Measurements from ENCODE around the gene PIN4. TPM values are rescaled to one million over a fixed set of nuclear protein-coding genes. Genes with fewer than 3 reads are reported as not detected.

The PIN4 gene
- polyA plus RNA-seq, 1 donor from 2014 or later = 49.3 TPM

DNA sequence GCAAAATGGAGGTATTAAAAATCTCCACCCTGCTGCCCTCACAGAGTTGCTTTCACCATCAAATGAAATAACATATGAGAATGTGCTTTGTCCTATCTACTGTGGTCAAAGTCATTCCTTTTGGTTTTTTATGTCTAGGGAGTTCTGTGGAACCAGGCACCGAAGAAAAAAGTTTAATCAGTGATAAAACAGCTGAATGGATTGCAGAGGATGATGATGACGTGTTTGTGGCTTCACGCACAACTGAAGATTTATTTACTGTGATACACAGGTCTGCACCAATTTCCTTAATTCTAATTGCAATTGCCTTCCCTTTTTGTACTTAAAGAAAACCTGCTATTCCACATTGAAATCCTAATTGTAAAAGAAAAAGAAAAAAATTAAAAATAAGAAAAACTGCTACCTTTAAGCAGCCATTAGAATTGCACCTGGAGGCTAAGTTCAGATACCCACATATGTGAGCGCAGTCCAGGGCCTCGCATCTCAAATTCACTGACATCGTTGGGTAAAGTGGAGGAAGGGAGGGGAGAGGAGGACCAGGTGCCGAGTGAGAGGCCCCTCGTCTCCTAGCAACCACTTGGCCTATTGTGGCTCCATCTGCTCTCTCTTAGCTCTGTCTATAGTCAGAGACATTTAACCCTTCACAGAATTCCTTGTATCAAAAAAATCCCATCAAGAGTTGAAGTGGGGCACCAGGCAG, 39.3 kb upstream of the PIN4 start:
- no peaks in the 10 kb centered on the region for H3K9me3 ChIP-seq (ENCODE audit: low read length)
- no peaks in the 10 kb centered on the region for H3K36me3 ChIP-seq (ENCODE audit: insufficient read depth, low read length)
- peak overlapping the region; percentile 39 for H3K4me2 ChIP-seq (ENCODE audit: low read length)
- no peak overlapping the region for H2AFZ ChIP-seq (ENCODE audit: low read depth, low read length)
- H3K79me2 ChIP-seq (replicated peaks; ENCODE audit: insufficient read depth, low read length) = no peaks in the 10 kb centered on the region
- no peaks in the 10 kb centered on the region for H4K20me1 ChIP-seq (ENCODE audit: insufficient read depth)
- no peaks in the 10 kb centered on the region for H3K27me3 ChIP-seq (ENCODE audit: insufficient read depth, low read depth, low read length)
- H3K4me3 ChIP-seq (ENCODE audit: low read length) = peak overlapping the region; percentile 50
- H3F3A ChIP-seq (ENCODE audit: insufficient read depth, low read length, poor library complexity, severe bottlenecking) = no peaks in the 10 kb centered on the region
- no peaks in the 10 kb centered on the region for H3K9me2 ChIP-seq (ENCODE audit: insufficient read depth, low read length)
- H3K27ac ChIP-seq (ENCODE audit: low read length) = peak overlapping the region; percentile 90
- H3K9ac ChIP-seq (ENCODE audit: low read length) = peak overlapping the region; percentile 59
- TF ChIP-seq, protein P1, sequence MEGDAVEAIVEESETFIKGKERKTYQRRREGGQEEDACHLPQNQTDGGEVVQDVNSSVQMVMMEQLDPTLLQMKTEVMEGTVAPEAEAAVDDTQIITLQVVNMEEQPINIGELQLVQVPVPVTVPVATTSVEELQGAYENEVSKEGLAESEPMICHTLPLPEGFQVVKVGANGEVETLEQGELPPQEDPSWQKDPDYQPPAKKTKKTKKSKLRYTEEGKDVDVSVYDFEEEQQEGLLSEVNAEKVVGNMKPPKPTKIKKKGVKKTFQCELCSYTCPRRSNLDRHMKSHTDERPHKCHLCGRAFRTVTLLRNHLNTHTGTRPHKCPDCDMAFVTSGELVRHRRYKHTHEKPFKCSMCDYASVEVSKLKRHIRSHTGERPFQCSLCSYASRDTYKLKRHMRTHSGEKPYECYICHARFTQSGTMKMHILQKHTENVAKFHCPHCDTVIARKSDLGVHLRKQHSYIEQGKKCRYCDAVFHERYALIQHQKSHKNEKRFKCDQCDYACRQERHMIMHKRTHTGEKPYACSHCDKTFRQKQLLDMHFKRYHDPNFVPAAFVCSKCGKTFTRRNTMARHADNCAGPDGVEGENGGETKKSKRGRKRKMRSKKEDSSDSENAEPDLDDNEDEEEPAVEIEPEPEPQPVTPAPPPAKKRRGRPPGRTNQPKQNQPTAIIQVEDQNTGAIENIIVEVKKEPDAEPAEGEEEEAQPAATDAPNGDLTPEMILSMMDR (IDR thresholded peaks at IDR 0.05; ENCODE audit: poor library complexity, severe bottlenecking) = no peak
- TF ChIP-seq SMC3 (conservative IDR thresholded peaks at IDR 0.05; ENCODE audit: poor library complexity) (peak; percentile 12), RAD21 (conservative IDR thresholded peaks at IDR 0.05) (peak; percentile 36), EZH2 (IDR thresholded peaks at IDR 0.05; ENCODE audit: borderline replicate concordance, insufficient read depth, low read length, poor library complexity, severe bottlenecking) (no peak), TAF1 (IDR thresholded peaks at IDR 0.05; ENCODE audit: low read depth) (no peak), EP300 (conservative IDR thresholded peaks at IDR 0.05; ENCODE audit: poor library complexity, severe bottlenecking) (peak; percentile 36), POLR2AphosphoS5 (IDR thresholded peaks at IDR 0.05) (peak; percentile 48), MXI1 (conservative IDR thresholded peaks at IDR 0.05; ENCODE audit: poor library complexity, severe bottlenecking) (no peak)
- TF ChIP-seq, protein P2, sequence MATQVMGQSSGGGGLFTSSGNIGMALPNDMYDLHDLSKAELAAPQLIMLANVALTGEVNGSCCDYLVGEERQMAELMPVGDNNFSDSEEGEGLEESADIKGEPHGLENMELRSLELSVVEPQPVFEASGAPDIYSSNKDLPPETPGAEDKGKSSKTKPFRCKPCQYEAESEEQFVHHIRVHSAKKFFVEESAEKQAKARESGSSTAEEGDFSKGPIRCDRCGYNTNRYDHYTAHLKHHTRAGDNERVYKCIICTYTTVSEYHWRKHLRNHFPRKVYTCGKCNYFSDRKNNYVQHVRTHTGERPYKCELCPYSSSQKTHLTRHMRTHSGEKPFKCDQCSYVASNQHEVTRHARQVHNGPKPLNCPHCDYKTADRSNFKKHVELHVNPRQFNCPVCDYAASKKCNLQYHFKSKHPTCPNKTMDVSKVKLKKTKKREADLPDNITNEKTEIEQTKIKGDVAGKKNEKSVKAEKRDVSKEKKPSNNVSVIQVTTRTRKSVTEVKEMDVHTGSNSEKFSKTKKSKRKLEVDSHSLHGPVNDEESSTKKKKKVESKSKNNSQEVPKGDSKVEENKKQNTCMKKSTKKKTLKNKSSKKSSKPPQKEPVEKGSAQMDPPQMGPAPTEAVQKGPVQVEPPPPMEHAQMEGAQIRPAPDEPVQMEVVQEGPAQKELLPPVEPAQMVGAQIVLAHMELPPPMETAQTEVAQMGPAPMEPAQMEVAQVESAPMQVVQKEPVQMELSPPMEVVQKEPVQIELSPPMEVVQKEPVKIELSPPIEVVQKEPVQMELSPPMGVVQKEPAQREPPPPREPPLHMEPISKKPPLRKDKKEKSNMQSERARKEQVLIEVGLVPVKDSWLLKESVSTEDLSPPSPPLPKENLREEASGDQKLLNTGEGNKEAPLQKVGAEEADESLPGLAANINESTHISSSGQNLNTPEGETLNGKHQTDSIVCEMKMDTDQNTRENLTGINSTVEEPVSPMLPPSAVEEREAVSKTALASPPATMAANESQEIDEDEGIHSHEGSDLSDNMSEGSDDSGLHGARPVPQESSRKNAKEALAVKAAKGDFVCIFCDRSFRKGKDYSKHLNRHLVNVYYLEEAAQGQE (IDR thresholded peaks at IDR 0.05; ENCODE audit: borderline replicate concordance) = no peak

DNA sequence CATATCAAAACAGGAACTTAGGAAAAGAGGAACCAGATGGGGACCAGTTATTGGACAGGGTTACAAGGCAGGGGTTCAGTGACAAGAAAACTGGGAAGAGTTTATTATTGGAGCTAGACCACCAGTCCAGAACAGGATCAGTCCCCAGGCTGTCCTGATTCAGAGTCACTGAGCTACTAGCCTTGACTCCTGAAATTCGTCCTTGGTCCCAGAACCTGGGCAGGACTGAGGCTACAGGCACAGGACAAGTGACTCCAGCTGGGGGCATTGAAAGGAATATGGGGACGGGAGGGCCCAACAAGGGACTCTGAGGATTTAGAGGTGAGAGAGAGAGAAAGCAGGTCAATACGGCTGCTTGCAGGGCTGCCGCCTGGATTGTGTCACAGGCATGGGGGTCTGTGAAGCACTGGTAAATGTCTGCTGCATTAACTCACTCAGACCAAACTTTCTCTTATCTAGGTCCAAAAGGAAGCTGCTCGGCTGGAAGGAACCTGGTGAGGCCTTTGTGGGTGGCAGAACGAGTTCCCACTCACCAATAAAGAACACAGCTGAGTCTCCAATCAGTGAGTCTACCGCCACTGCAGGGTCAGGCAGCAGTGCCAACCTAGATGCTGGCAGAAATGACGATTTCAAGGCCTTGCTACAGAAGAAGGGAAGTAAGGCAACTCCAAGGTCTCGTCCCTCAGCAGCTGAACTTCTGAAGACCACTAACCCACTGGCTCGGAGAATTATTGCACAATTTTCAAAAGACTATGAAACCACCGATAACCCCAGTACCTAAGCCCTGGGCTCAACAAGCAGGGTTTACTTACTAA, 38.6 kb upstream of the PIN4 start:
- Histone ChIP-seq H3F3A (ENCODE audit: insufficient read depth, low read length, poor library complexity, severe bottlenecking) (no peaks in the 10 kb centered on the region), H3K4me3 (ENCODE audit: low read length) (peak overlapping the region; percentile 50), H3K9me2 (ENCODE audit: insufficient read depth, low read length) (no peaks in the 10 kb centered on the region), H3K4me2 (ENCODE audit: low read length) (peak overlapping the region; percentile 39), H2AFZ (ENCODE audit: low read depth, low read length) (no peak overlapping the region), H3K27me3 (ENCODE audit: insufficient read depth, low read depth, low read length) (no peaks in the 10 kb centered on the region), H4K20me1 (ENCODE audit: insufficient read depth) (no peaks in the 10 kb centered on the region), H3K27ac (ENCODE audit: low read length) (peak overlapping the region; percentile 90), H3K79me2 (replicated peaks; ENCODE audit: insufficient read depth, low read length) (no peaks in the 10 kb centered on the region), H3K9ac (ENCODE audit: low read length) (peak overlapping the region; percentile 59), H3K36me3 (ENCODE audit: insufficient read depth, low read length) (no peaks in the 10 kb centered on the region), H3K9me3 (ENCODE audit: low read length) (no peaks in the 10 kb centered on the region)
- TF ChIP-seq, protein P2 (IDR thresholded peaks at IDR 0.05; ENCODE audit: borderline replicate concordance) = no peak
- TF ChIP-seq EP300 (conservative IDR thresholded peaks at IDR 0.05; ENCODE audit: poor library complexity, severe bottlenecking) (no peak), SMC3 (conservative IDR thresholded peaks at IDR 0.05; ENCODE audit: poor library complexity) (no peak), POLR2AphosphoS5 (IDR thresholded peaks at IDR 0.05) (no peak), RAD21 (conservative IDR thresholded peaks at IDR 0.05) (no peak), EZH2 (IDR thresholded peaks at IDR 0.05; ENCODE audit: borderline replicate concordance, insufficient read depth, low read length, poor library complexity, severe bottlenecking) (no peak), MXI1 (conservative IDR thresholded peaks at IDR 0.05; ENCODE audit: poor library complexity, severe bottlenecking) (no peak), TAF1 (IDR thresholded peaks at IDR 0.05; ENCODE audit: low read depth) (no peak)
- TF ChIP-seq, protein P1 (IDR thresholded peaks at IDR 0.05; ENCODE audit: poor library complexity, severe bottlenecking) = no peak
